B cell (primary cell): ENCODE results near the gene NELFE. TPM values are rescaled to one million over a fixed set of nuclear protein-coding genes. Genes with fewer than 3 reads are reported as not detected.
"Not testable (repeated sequence)": the region's sequence is repeated elsewhere in the genome, so short reads cannot be mapped to it uniquely, and the experiment has no call there.

Experiments used
- ATAC-seq: fragments of 200-7000 bp; cut with Tn5 transposase; one replicate; pipeline ENCODE4 v1.10.0; 2021; ENCODE audit warnings: low read depth, mild to moderate bottlenecking, moderate number of reproducible peaks, moderate library complexity
- CTCF ChIA-PET: fragments of 350-600 bp; sonication (Branson Sonifier 250); formaldehyde crosslinking; loops from one replicate; lab custom pipeline; 2021; ENCODE audit warnings: antibody characterized with exemption, inconsistent platforms; lab: Charles Lee
- POLR2A ChIA-PET: fragments of 350-600 bp; sonication (Branson Sonifier 250); formaldehyde crosslinking; loops from one replicate; lab custom pipeline; 2021; ENCODE audit warnings: antibody characterized with exemption; lab: Charles Lee
- DNase-seq: peaks from one replicate; pipeline ENCODE4 v3.0.0; 2013
- H2AFZ ChIP-seq: 2 replicates; pipeline ENCODE4 v1.6.1; 2012; ENCODE audit warnings: mild to moderate bottlenecking, low read depth, low read length; ENCODE audit not compliant: insufficient read depth, poor library complexity, severe bottlenecking
- H3K27ac ChIP-seq, 2 donors: 1 replicate in 1 of 2; 2 replicates in 1 of 2; pipeline ENCODE4 v1.5.1; 2012 to 2013; ENCODE audit warnings: low read length in 2 of 2, mild to moderate bottlenecking in 2 of 2, moderate library complexity in 1 of 2
- H3K27me3 ChIP-seq, 4 experiments: fragments of 200-600 bp in 1 of 4; sonication (generic) in 1 of 4; replicated peaks in 1 of 4; 1 replicate in 2 of 4; 2 replicates in 2 of 4; pipeline versions ENCODE4 v1.6.1 to v1.7.0; 2013 to 2016; ENCODE audit warnings: low read length in 3 of 4, mild to moderate bottlenecking in 2 of 4, mixed read lengths in 1 of 4, moderate library complexity in 1 of 4; ENCODE audit not compliant: insufficient read depth in 4 of 4, control insufficient read depth in 3 of 4; ENCODE audit errors: control extremely low read depth in 1 of 4
- H3K36me3 ChIP-seq, 2 experiments: replicated peaks in 1 of 2; 1 replicate in 1 of 2; 2 replicates in 1 of 2; pipeline versions ENCODE4 v1.6.1 to v1.7.1; 2013; ENCODE audit warnings: low read length in 1 of 2; ENCODE audit not compliant: insufficient read depth in 2 of 2, control insufficient read depth in 1 of 2; ENCODE audit errors: control extremely low read depth in 1 of 2, extremely low read depth in 1 of 2
- H3K4me1 ChIP-seq, 2 donors: fragments of 200-600 bp in 1 of 2; sonication (generic) in 1 of 2; 1 replicate in 1 of 2; 2 replicates in 1 of 2; pipeline versions ENCODE4 v1.5.1 to v1.6.1; 2013 to 2017; ENCODE audit warnings: low read length in 2 of 2; ENCODE audit not compliant: control insufficient read depth in 2 of 2, insufficient read depth in 2 of 2
- H3K4me2 ChIP-seq: replicated peaks from 2 replicates; pipeline ENCODE3; 2012; ENCODE audit warnings: mild to moderate bottlenecking, low read depth, low read length; ENCODE audit not compliant: poor library complexity, severe bottlenecking
- H3K4me3 ChIP-seq, 5 experiments: fragments of 200-600 bp in 1 of 5; sonication (generic) in 1 of 5; 1 replicate in 3 of 5; 2 replicates in 2 of 5; pipeline versions ENCODE4 v1.5.1 to v1.7.0; 2011 to 2016; ENCODE audit warnings: low read length in 4 of 5, mild to moderate bottlenecking in 4 of 5, low read depth in 2 of 5, control low read depth in 1 of 5, moderate library complexity in 1 of 5; ENCODE audit not compliant: insufficient read depth in 1 of 5; ENCODE audit errors: control extremely low read depth in 1 of 5, extremely low read depth in 1 of 5
- H3K79me2 ChIP-seq: fragments of 200-600 bp; sonication (generic); one replicate; pipeline ENCODE4 v1.6.0; 2016; ENCODE audit warnings: low read length; ENCODE audit not compliant: control insufficient read depth, insufficient read depth
- H3K9ac ChIP-seq: fragments of 200-600 bp; sonication (generic); 2 replicates; pipeline ENCODE4 v1.6.1; 2017; ENCODE audit warnings: mild to moderate bottlenecking, low read length, moderate library complexity
- H3K9me3 ChIP-seq, 3 donors: one replicate each; pipeline versions ENCODE4 v1.6.1 to v1.7.1; 2013; ENCODE audit warnings: low read length in 2 of 3; ENCODE audit not compliant: control insufficient read depth in 2 of 3, insufficient read depth in 1 of 3; ENCODE audit errors: control extremely low read depth in 1 of 3
- H4K20me1 ChIP-seq: 2 replicates; pipeline ENCODE4 v1.6.0; 2012; ENCODE audit warnings: mild to moderate bottlenecking, low read length; ENCODE audit not compliant: insufficient read depth, control insufficient read depth, poor library complexity, severe bottlenecking
- H3K27ac Mint-ChIP-seq: one replicate; pipeline ENCODE4 v1.8.0; 2021; ENCODE audit warnings: mixed read lengths
- H3K27me3 Mint-ChIP-seq: one replicate; pipeline ENCODE4 v1.8.0; 2021; ENCODE audit warnings: mixed read lengths
- H3K4me1 Mint-ChIP-seq: one replicate; pipeline ENCODE4 v1.8.0; 2021; ENCODE audit warnings: mixed read lengths
- H3K4me3 Mint-ChIP-seq: one replicate; pipeline ENCODE4 v1.8.0; 2021; ENCODE audit warnings: mixed read lengths
- H3K9me3 Mint-ChIP-seq: one replicate; pipeline ENCODE4 v1.8.0; 2022; ENCODE audit warnings: mixed read lengths; ENCODE audit not compliant: insufficient read depth
- WGBS: methylation state at CpG from one replicate; pipeline ENCODE4 v1.1.5; 2013; ENCODE audit warnings: missing lambda C conversion rate; ENCODE audit not compliant: insufficient coverage; 5-methylcytosine and 5-hydroxymethylcytosine counted together
- intact Hi-C: fragments of 100-400 bp; cut with micrococcal nuclease; formaldehyde crosslinking; loops from one replicate; pipeline ENCODE4 v1.10.0; 2022
- polyA plus RNA-seq: library from polyadenylated mRNA; depleted of rRNA; stranded (reverse); fragments of >200 nt; gene quantifications from 2 replicates; pipeline ENCODE4 v1.2.3, GENCODE V29; 2012
- total RNA-seq, 2 donors: library from RNA; stranded (reverse); fragments of 120-200 nt in 1 of 2; gene quantifications; 1 replicate in 1 of 2; 2 replicates in 1 of 2; pipeline versions ENCODE4 v1.2.3 to v1.2.4, GENCODE V29; 2013 to 2022

The NELFE gene
- total and polyA plus RNA-seq, 2 donors (not counting 1 experiment from before 2014, with no cell fraction given): 39.0 to 53.7 TPM

DNA sequence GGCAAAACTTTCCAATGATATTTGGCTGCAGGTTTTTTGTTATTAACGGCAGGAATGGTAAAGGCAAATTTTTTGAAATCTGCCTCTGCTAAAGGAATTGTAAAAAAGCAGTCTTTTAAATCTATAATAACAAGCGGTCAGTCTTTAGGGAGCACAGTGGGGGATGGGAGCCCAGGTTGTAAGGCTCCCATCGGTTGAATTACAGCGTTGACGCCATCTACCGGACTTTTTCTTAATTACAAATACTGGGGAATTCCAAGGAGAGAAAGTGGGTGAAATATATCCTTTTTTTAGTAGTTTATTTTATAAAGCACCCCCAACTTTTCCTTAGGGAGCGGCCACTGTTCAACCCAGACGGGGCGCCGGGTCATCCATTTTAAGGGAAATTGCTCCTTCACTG is 30.6 kb upstream of the NELFE start:
- H3K27me3 ChIP-seq, H3K4me2 ChIP-seq, H3K9me3 Mint-ChIP-seq, CTCF ChIA-PET, DNase-seq, H3K4me1 ChIP-seq, H3K4me1 Mint-ChIP-seq, H3K9ac ChIP-seq, H3K27ac Mint-ChIP-seq, intact Hi-C loops, H3K79me2 ChIP-seq, H3K4me3 Mint-ChIP-seq, H3K9me3 ChIP-seq, H3K4me3 ChIP-seq, POLR2A ChIA-PET, H3K36me3 ChIP-seq, H4K20me1 ChIP-seq, H3K27ac ChIP-seq, H3K27me3 Mint-ChIP-seq, H2AFZ ChIP-seq, ATAC-seq: not testable (repeated sequence)
- no CpG with 5 or more reads among the region's 10 CpGs for WGBS

DNA sequence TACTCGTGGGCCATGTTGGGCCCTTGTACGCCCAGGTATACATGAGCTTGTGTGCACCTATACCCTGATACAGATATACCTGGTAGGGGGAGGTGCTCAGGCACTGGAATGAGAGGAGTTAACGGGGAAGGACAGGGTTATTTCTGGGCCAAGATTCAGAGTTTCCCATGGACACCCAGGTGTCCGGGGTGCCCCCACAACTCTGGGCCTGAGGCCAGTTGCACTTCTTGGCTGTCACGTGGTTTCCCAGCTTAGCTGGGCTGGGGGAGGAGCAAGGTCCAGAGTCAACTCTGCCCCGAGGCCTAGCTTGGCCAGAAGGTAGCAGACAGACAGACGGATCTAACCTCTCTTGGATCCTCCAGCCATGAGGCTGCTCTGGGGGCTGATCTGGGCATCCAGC is 23.0 kb upstream of the NELFE start, which contains the start of gene C4A:
Gene C4A (plus strand): TSS at position 314 of the 400 bp plus-strand sequence. CDS start 51 bp downstream, at position 365.
- H3K4me1 ChIP-seq, CTCF ChIA-PET, H2AFZ ChIP-seq, H3K9me3 Mint-ChIP-seq, POLR2A ChIA-PET, H3K27me3 Mint-ChIP-seq, H4K20me1 ChIP-seq, intact Hi-C loops, H3K79me2 ChIP-seq, DNase-seq, H3K27me3 ChIP-seq, H3K4me2 ChIP-seq, H3K27ac ChIP-seq, H3K27ac Mint-ChIP-seq, H3K4me3 Mint-ChIP-seq, H3K9me3 ChIP-seq, ATAC-seq, H3K4me3 ChIP-seq, H3K4me1 Mint-ChIP-seq, H3K9ac ChIP-seq: not testable (repeated sequence)
- peaks cover 3 to 12% of the 10 kb centered on the region in 2 experiments for H3K36me3 ChIP-seq
- WGBS: no CpG with 5 or more reads among the region's 7 CpGs

DNA sequence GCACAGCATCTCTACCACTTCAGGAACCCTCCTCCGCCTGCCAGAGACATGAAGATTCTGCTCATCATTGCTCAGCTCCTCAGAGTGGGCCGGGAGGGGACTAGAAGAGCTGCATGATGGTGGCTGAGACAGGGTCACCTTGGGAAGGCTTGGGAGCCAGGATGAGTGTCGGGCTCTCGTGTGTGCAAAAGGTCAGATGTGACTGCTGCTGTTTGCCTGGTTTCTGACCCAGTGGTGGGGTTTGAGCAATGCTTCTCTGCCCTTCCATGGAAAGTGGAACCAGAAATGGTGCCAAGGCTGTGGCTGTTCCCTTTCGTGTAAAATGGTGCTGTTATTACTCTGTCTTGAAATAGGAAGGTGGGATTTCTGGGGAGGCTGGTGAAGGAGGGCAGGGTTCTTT is 22.2 kb upstream of the NELFE start:
- H3K9me3 ChIP-seq, H3K27ac ChIP-seq, H4K20me1 ChIP-seq, H3K4me1 Mint-ChIP-seq, H3K27me3 Mint-ChIP-seq, H3K4me2 ChIP-seq, H3K4me3 Mint-ChIP-seq, H3K27me3 ChIP-seq, H3K4me3 ChIP-seq, H2AFZ ChIP-seq, H3K4me1 ChIP-seq, DNase-seq, CTCF ChIA-PET, POLR2A ChIA-PET, ATAC-seq, H3K9me3 Mint-ChIP-seq, H3K79me2 ChIP-seq, intact Hi-C loops, H3K27ac Mint-ChIP-seq, H3K9ac ChIP-seq: not testable (repeated sequence)
- no CpG with 5 or more reads among the region's 5 CpGs for WGBS
- H3K36me3 ChIP-seq: peaks cover 3 to 12% of the 10 kb centered on the region in 2 experiments

DNA sequence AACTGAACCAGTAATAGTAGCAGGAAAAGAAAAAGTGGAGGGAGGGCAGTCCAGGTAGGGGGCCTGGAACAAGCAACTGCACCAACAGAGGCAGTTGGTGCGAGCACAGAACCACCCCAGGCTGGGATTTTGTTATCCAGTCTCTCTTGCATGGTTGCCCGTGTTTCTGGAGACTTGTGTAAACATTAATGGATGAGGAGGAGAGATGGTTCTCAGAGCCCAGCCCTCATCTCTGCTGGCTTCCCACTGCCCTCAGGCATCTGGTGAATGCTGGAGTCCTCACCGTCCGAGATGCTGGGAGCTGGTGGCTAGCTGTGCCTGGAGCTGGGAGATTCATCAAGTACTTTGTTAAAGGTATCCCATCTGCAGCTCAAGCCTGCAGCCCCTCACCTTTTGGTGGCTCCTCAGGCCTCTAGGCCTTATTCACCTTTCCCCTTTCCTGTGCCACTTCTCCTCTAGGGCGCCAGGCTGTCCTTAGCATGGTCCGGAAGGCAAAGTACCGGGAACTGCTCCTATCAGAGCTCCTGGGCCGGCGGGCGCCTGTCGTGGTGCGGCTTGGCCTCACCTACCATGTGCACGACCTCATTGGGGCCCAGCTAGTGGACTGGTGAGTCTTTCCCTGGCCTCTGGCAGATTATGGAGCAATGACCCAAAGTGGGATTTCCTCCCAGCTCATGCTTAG is 21.6 kb upstream of the NELFE start:
- H4K20me1 ChIP-seq, H3K9ac ChIP-seq, H3K27ac ChIP-seq, H3K79me2 ChIP-seq, H2AFZ ChIP-seq, ATAC-seq, H3K4me1 Mint-ChIP-seq, H3K4me3 ChIP-seq, H3K4me3 Mint-ChIP-seq, H3K9me3 ChIP-seq, H3K27ac Mint-ChIP-seq, POLR2A ChIA-PET, DNase-seq, H3K9me3 Mint-ChIP-seq, H3K4me2 ChIP-seq, H3K27me3 ChIP-seq, intact Hi-C loops, H3K27me3 Mint-ChIP-seq, H3K4me1 ChIP-seq: not testable (repeated sequence)
- H3K36me3 ChIP-seq: peaks cover 3 to 12% of the 10 kb centered on the region in 2 experiments
- CTCF ChIA-PET: interaction anchor here (0.8 kb wide), 1 partner anchor 15 kb away, joined by 3 read pairs; no protein-coding TSS in a partner anchor
- 96% methylated on average over 4 of the region's 13 CpGs for WGBS
